Midbrain (tissue), 1 donor: ENCODE measurements around the gene HMGCS1.
"Not testable (repeated sequence)": the region's sequence is repeated elsewhere in the genome, so short reads cannot be mapped to it uniquely, and the experiment has no call there.

ENCODE experiments used
- DNase-seq: peaks from one replicate; lab custom pipeline; 2025; lab: John Stamatoyannopoulos, UW

HMGCS1 gene

GRCh38 chr5:43273552-43273951 lies 39.7 kb downstream of the HMGCS1 start:
- no peak for DNase-seq

GRCh38 chr5:43270645-43271044 lies 42.6 kb downstream of the HMGCS1 start:
- DNase-seq, result no peak

GRCh38 chr5:43268188-43268820 lies 44.9 kb downstream of the HMGCS1 start:
- DNase-seq, result no peak

GRCh38 chr5:43262269-43262668 lies 50.9 kb downstream of the HMGCS1 start:
- DNase-seq, result not testable (repeated sequence)

GRCh38 chr5:43258116-43258515 lies 55.1 kb downstream of the HMGCS1 start:
- DNase-seq, result no peak

GRCh38 chr5:43256261-43256966 lies 56.8 kb downstream of the HMGCS1 start:
- DNase-seq, result no peak

GRCh38 chr5:43255704-43256103 lies 57.5 kb downstream of the HMGCS1 start:
- no peak for DNase-seq

- DNase-seq, result no peak
Measured at GRCh38 chr5:43251754-43252153, 61.5 kb downstream of the HMGCS1 start.

- DNase-seq, result no peak
Measured at GRCh38 chr5:43245724-43246385, 67.4 kb downstream of the HMGCS1 start.

GRCh38 chr5:43244823-43245565 lies 68.2 kb downstream of the HMGCS1 start:
- DNase-seq, result no peak

- DNase-seq, result no peak
Measured at GRCh38 chr5:43243270-43243669, 69.9 kb downstream of the HMGCS1 start.

GRCh38 chr5:43242196-43242595 lies 71.0 kb downstream of the HMGCS1 start:
- DNase-seq, result no peak
